Limb (tissue), 2 donors: Measurements from ENCODE around the gene GP9.
"Not testable (repeated sequence)": the region's sequence is repeated elsewhere in the genome, so short reads cannot be mapped to it uniquely, and the experiment has no call there.

Experiments used
- DNase-seq, 2 donors: peaks; one replicate each; pipeline ENCODE4 v3.0.0-alpha.2; 2016; ENCODE audit errors: extremely low spot score in 2 of 2

GP9 gene

GRCh38 chr3:129111076-129111780, 50.6 kb downstream of the GP9 start:
- DNase-seq, result not testable (repeated sequence)
